Measurements from ENCODE around the gene CALCOCO2. TPM values are rescaled to one million over a fixed set of nuclear protein-coding genes. Genes with fewer than 3 reads are reported as not detected.

Gene CALCOCO2
- polyA plus RNA-seq, 2 of the 4 experiments (the other 2 are of a cell fraction): 71.6 to 194 TPM

- TF ChIP-seq MYC (IDR thresholded peaks at IDR 0.05; ENCODE audit: borderline replicate concordance, low read length) (no peak), EHF (CRISPR knock-in tag; IDR thresholded peaks at IDR 0.05) (no peak), PHF8 (IDR thresholded peaks at IDR 0.05; ENCODE audit: borderline replicate concordance, low read depth) (no peak), BHLHE40 (IDR thresholded peaks at IDR 0.05; ENCODE audit: low read depth, low read length) (no peak), POLR2A (IDR thresholded peaks at IDR 0.05; ENCODE audit: low read length) (no peak), KDM5A (IDR thresholded peaks at IDR 0.05) (no peak)
Measured at GRCh38 chr17:48856122-48856821, 25.4 kb downstream of the CALCOCO2 start (continued).

GRCh38 chr17:48860034-48860433 is 29.2 kb downstream of the CALCOCO2 start:
- no peak overlapping the region for H3K4me2 ChIP-seq
- ChIA-PET CTCF (interaction anchor here (0.9 to 76.6 kb wide), 8 partner anchors 12 to 182 kb away, joined by 3 to 3251 read pairs (median 19); partner anchors contain the start of genes CALCOCO2 and TTLL6), POLR2A (no interaction called here)
- FAIRE-seq (no peak), DNase-seq (ENCODE audit: low read depth in 1 of 2, low spot score in 1 of 2) (peak in 1 of 2 experiments; percentile 41), ATAC-seq (peak; percentile 47 to 71; a peak in 4 of 6 replicates)
- TF ChIP-seq CTCF (IDR thresholded peaks at IDR 0.05): no peak
- no peak overlapping the region for H3K4me3 ChIP-seq
- no peak overlapping the region for H3K27ac ChIP-seq
- no peaks in the 10 kb centered on the region for H3K4me1 ChIP-seq
- H3K9me3 ChIP-seq: no peaks in the 10 kb centered on the region
- WGBS (ENCODE audit: missing lambda C conversion rate): 100% methylated on average over 3 of the region's 3 CpGs

GRCh38 chr17:48860456-48860855 is 29.6 kb downstream of the CALCOCO2 start:
- no peak overlapping the region for H3K27ac ChIP-seq
- no peak for ATAC-seq
- no peak overlapping the region for H3K4me3 ChIP-seq
- POLR2A ChIA-PET: no interaction called here
- TF ChIP-seq RNF2 (IDR thresholded peaks at IDR 0.05; ENCODE audit: borderline replicate concordance, low read depth) (no peak), MYC (IDR thresholded peaks at IDR 0.05; ENCODE audit: borderline replicate concordance, low read length) (no peak), RARB (CRISPR knock-in tag; IDR thresholded peaks at IDR 0.05) (no peak), NFE2L2 (conservative IDR thresholded peaks at IDR 0.05; ENCODE audit: low read length) (no peak), HMGXB4 (CRISPR knock-in tag; IDR thresholded peaks at IDR 0.05; ENCODE audit: borderline replicate concordance) (no peak), MAZ (IDR thresholded peaks at IDR 0.05; ENCODE audit: borderline replicate concordance, low read depth, low read length) (no peak), ESRRA (IDR thresholded peaks at IDR 0.05; ENCODE audit: borderline replicate concordance, low read length) (no peak), GATA3 (IDR thresholded peaks at IDR 0.05; ENCODE audit: borderline replicate concordance) (no peak), POLR2A (IDR thresholded peaks at IDR 0.05; ENCODE audit: low read length) (no peak)
- DNase-seq (ENCODE audit: low read depth in 1 of 2, low spot score in 1 of 2): no peak
- 94% methylated on average over 4 of the region's 4 CpGs for WGBS (ENCODE audit: missing lambda C conversion rate)
- no peak overlapping the region for H3K4me2 ChIP-seq
- no peaks in the 10 kb centered on the region for H3K4me1 ChIP-seq
- FAIRE-seq: no peak
- no peaks in the 10 kb centered on the region for H3K9me3 ChIP-seq
- CTCF ChIA-PET: interaction anchor here (1.0 to 76.6 kb wide), 8 partner anchors 12 to 189 kb away, joined by 3 to 3251 read pairs (median 18); partner anchors contain the start of genes CALCOCO2, HOXB13 and TTLL6

GRCh38 chr17:48868916-48869500 is 38.2 kb downstream of the CALCOCO2 start:
- POLR2A ChIA-PET: no interaction called here
- ATAC-seq (no peak), DNase-seq (ENCODE audit: low read depth in 1 of 2, low spot score in 1 of 2) (no peak), FAIRE-seq (no peak)
- WGBS (ENCODE audit: missing lambda C conversion rate): 61% methylated on average over 3 of the region's 3 CpGs
- peaks cover 53% of the 10 kb centered on the region for H3K4me1 ChIP-seq
- H3K27ac ChIP-seq: peak overlapping the region; percentile 90 to 94; a peak in 4 of 6 replicates
- CTCF ChIA-PET: interaction anchor here (0.9 to 76.6 kb wide), 6 partner anchors 8 to 206 kb away, joined by 3 to 3251 read pairs (median 6); partner anchors contain the start of genes CALCOCO2 and TTLL6
- H3K4me3 ChIP-seq: no peak overlapping the region
- peak overlapping the region; percentile 15; the same call in 2 of the 3 replicates for H3K4me2 ChIP-seq
- H3K9me3 ChIP-seq: no peaks in the 10 kb centered on the region
- TF ChIP-seq HOXB13 (CRISPR knock-in tag; IDR thresholded peaks at IDR 0.05; ENCODE audit: low read depth) (no peak), CBX8 (IDR thresholded peaks at IDR 0.05) (no peak), MAX (IDR thresholded peaks at IDR 0.05) (no peak), BHLHE40 (IDR thresholded peaks at IDR 0.05; ENCODE audit: low read depth, low read length) (no peak), ESRRA (IDR thresholded peaks at IDR 0.05; ENCODE audit: borderline replicate concordance, low read length) (no peak), POLR2A (IDR thresholded peaks at IDR 0.05; ENCODE audit: low read length) (no peak), HOXA7 (CRISPR knock-in tag; IDR thresholded peaks at IDR 0.05) (no peak), HEYL (CRISPR knock-in tag; IDR thresholded peaks at IDR 0.05) (no peak), RCOR1 (IDR thresholded peaks at IDR 0.05; ENCODE audit: low read depth, low read length) (no peak), PBX3 (IDR thresholded peaks at IDR 0.05) (no peak), EHMT2 (IDR thresholded peaks at IDR 0.05; ENCODE audit: low read depth) (no peak), MAZ (IDR thresholded peaks at IDR 0.05; ENCODE audit: borderline replicate concordance, low read depth, low read length) (no peak), GATA3 (IDR thresholded peaks at IDR 0.05; ENCODE audit: borderline replicate concordance) (no peak), E2F6 (IDR thresholded peaks at IDR 0.05; ENCODE audit: borderline replicate concordance, low read depth) (no peak), RARB (CRISPR knock-in tag; IDR thresholded peaks at IDR 0.05) (no peak), KDM5A (IDR thresholded peaks at IDR 0.05) (no peak), CBX2 (IDR thresholded peaks at IDR 0.05; ENCODE audit: borderline replicate concordance, low read depth) (no peak)

All from A549 (cell line).